LHCN-M2 (cell line): ENCODE results near the gene C15orf40. TPM values are rescaled to one million over a fixed set of nuclear protein-coding genes. Genes with fewer than 3 reads are reported as not detected.
"Not testable (repeated sequence)": the region's sequence is repeated elsewhere in the genome, so short reads cannot be mapped to it uniquely, and the experiment has no call there.

Experiments used
- DNase-seq: peaks from one replicate; pipeline ENCODE4 v3.0.0-alpha.2; 2012; ENCODE audit warnings: low read depth
- total RNA-seq: library from RNA; depleted of rRNA; stranded (reverse); fragments of >200 nt; gene quantifications from 2 replicates; pipeline ENCODE4 v1.2.3, GENCODE V29; 2014; rRNA removed

The C15orf40 gene
- total RNA-seq, 1 experiment from 2014 or later: 16.1 TPM

DNA sequence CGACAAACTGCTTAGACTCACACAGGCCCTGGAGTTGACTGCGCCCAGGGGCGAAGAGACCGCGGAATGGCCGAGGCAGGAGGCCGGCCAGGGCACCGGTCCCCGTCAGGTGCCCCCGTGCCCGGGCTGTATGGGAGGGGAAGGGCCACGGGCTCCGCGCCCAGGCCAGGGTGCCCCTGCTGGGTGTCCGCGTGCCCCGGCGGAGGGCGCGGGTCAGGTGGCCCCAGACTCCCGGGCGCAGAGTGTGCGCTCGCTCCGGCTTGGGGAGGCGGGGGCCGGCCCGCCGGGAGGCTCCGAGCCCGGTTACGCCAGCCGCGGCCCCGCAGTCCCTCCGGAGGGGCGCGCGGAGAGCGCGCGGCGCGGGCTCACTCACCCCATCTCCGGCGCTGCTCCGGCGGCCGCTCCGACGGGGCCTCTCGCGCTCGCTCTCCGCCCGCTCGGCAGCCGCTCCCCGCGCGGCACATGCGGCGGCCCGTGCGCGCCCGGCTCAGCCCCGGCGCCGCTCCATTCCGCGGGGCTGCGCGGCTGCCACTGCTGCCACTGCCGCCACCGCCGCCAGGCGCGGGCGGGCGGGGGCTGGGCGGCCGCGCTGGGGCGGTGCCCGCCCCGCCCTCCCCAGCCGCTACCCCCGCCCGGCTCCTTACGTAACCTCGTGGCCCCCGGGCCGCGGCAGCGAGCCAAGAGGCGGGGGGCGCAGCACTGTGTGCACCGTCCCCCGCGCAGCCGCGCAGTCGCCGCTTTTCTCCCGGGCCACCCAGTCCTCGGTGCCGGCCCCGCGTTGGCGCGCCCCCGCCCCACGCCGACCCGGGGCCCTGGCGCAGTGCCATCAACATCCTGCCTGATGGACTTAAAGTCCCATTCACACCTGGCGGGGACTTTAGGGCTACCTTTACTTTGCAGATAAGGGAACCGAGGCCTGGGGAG, 59.0 kb downstream of the C15orf40 start, which contains the start of gene HOMER2:
TSS of gene HOMER2 (minus strand) at position 563 of the 924 bp plus-strand sequence. CDS start at position 378, 185 bp downstream.
- DNase-seq: no peak

DNA sequence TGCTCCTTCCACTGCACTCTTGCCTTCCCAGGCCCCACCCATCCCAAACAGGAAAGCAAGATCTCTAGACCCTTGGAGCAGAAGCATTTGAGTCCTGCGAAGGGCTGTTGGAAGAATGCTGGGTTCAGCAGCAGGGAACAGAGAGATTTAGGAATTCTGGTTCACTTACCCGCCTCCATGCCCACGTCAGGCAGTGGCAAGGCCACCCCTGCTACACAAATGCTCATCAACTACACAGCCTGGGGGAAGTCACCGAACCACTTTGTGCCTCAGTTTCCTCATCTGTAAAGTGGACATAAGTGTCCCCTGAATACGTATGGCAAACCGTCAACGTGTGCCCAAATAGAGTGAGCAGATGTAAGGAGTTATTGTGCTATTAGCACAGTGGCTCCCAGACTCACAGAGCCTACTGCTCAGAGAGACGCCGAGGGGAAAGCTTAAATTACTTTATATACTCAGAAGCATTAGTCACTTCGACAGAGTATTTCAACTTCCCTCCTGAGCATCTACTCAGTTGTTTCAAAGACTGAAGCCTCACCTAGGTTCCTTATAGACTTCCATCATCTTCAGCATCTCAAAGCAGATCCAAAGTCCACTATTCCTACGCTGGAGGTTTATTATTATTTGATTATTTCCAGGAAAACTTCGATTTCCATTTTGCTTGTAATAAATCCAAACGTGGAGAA, 59.8 kb downstream of the C15orf40 start:
- DNase-seq: peak; percentile 34

DNA sequence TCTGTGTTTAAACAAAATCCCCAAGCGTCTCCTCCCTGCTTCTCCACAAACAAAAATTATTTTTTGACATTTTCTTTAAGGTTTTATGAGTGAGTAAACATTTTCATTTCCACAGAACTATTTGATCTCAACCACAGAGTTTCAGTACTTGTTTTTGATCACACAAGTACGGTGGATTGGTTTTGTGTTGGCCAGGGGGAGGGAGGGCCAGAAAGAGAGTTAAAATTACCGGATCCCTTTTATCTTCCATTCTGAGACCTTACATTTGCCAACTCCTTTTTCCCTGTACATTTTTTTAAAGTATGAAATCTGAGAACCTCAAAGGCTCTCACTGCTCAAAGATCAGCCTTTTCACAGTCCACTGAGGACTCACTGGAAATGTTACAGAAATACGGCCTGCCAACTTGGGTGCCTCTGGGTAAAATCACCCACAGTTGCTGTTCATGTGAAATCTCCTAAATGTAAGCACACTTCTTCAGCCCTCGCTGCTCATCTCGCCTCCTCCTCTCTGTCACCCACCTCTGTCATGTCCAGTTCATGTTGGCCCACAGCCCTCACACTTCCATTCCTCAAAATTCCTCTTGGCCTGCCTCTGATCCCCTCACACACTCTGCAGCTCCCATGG, 60.6 kb downstream of the C15orf40 start:
- no peak for DNase-seq

DNA sequence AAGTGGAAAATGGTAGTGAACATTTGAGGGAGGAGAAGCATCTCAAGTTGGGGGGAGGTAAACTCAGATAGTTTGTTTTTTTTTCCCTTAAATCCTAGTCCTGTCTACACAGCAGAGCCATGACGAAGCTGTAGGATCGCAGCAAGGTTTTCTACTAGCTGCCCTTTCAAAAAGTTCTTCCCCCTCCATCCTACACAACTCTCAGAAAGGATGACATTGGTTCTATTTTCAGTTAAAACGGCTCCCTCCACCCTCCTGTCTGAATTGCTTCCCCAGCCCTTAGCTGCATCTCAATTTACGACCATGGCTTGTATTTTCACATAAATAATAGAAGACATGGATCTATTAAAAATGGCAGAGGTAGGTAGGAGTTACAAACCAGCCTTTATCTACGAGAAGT, 61.1 kb downstream of the C15orf40 start:
- no peak for DNase-seq

DNA sequence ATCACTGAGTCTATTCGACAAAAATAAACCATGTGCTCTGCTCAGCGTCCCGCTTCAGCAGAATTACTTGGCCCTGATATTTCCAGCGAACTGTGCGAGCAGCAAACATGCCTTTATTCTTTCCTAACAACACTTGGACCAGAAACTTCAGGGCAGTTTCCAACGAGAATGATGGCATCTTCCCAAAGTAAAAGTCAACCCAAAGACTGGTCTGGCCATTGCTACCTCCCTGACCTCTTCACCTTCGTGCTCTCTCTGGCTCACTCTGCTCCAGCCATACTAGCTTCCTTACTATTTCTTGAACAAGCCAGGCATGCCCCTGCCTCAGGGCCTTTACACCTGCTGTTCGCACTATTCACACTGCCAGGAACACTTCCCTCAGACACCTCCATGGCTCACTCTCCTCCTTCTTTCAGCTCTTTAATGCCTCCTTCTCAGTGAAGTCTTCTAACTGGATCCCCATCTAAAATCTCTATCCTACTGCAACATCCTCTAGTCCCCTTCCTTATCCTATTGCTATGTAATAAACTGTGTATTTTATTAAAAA, 65.2 kb downstream of the C15orf40 start:
- DNase-seq: no peak

DNA sequence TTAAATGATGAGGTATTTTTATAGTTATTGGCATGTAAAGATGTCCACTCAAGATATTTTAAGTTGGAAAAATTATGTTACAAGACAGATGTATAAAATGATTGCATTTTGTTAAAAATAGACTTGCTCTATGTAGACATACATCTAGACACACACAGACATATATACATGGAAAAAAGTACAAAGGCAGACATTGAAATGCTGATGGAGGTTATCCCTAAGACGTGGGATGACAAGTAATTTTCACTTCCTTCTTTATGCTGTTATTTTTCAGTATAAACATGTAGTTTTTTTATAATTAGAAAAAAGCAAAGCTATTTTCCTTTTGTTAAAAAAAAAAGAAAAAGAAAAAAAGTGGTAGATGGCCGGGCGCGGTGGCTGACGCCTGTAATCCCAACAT, 66.1 kb downstream of the C15orf40 start:
- DNase-seq: no peak

DNA sequence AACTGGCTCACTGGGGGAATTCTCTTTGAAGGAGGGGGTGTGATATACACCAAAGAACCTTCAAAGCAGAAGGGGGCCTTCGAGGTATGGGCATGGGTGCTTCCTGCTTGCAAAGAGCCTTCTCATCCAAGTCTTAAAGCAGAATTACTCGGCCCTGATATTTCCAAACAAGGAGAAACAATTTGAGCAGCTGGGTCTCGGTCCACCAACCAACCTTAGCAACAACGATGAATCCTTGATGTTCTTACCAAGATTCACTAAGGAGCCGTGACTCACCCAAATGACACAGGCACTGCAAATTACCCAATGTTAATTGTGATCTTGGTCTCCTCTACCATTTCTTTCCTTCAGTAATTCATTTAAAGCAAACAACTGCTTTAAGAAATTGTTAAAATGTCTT, 66.6 kb downstream of the C15orf40 start:
- DNase-seq: peak; percentile 91

DNA sequence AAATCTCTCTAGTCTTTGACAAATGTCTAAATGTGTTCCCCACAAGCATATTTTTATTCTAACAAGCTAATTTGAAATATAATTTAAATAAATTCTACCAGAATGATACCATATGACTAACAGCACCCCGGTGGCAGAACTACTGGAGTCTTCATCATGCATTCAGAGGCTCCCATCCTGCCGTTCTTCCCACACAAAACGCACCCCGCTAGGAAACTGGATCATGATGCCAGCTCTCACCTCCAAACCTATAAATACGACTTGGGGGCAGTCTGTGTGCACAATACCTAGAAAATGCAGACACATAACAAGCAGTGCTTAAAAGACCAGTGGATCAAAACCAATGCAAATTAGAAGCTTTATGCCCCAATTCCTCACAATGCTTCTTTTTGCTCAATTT, 67.4 kb downstream of the C15orf40 start:
- DNase-seq: no peak

DNA sequence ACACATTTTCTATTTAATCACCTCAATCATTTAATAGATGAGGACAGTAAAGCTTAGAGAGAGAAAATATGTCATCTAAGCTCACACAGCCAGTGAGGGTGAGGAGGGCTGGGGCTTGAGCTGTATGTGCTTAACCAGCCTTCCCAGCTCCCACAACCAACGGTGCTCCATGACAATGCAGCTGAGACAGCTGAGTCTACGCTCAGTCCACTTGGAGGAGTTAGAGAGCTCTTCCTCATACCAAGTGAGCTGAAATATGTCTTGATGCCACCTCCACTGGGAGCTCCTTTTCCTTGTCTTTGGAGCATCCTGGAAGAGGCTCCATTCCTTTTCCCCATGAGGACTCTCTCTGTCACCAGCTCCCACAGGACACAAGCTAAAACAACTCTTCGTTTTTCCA, 68.3 kb downstream of the C15orf40 start:
- peak; percentile 47 for DNase-seq

DNA sequence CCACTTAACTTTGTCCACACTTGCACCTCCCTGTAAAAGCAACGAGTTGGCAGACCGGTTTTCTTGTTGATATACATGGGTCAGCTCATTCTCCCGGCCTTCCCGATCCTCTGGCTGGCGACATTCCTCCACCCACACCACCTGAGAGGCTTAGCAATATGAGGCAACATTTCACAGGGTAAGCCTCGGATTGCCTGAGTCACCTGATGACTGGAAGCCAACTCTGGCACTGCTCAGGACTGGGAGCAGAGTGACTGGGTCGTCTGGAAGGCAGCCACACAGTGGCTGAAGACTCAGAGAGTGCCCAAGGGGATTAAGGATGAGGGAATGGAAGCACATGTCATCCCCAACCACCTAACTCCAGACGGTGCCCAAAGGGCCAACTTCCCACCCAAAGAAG, 68.7 kb downstream of the C15orf40 start:
- DNase-seq: peak; percentile 82

DNA sequence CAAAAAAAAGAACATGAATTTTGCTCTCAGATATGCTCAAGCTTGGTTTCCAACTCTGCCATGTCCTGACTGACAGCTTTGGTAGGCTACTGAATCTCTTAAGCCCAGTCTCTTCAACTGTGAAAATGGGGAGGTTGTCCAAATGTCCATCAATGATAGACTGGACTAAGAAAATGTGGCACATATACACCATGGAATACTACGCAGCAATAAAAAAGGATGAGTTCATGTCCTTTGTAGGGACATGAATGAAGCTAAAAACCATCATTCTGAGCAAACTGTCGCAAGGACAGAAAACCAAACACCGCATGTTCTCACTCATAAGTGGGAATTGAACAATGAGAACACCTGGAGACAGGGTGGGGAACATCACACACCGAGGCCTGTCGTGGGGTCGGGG, 71.8 kb downstream of the C15orf40 start:
- not testable (repeated sequence) for DNase-seq

Other genes starting within 250 kb of the C15orf40 start
- not detected in 2 replicates for gene FSD2, start 205.6 kb downstream of the C15orf40 start, total RNA-seq
- 4.2 and 5.3 TPM in 2 replicates for gene WHAMM, start 202.0 kb downstream of the C15orf40 start, total RNA-seq
- gene HOMER2, start 58.9 kb downstream of the C15orf40 start, total RNA-seq: 23.7 and 30.7 TPM in 2 replicates
- 22.3 and 28.6 TPM in 2 replicates for gene RAMAC, start 25.4 kb downstream of the C15orf40 start, total RNA-seq
- 139 and 154 TPM in 2 replicates for gene BTBD1, start 55.6 kb upstream of the C15orf40 start, total RNA-seq
- not detected in 2 replicates for gene TM6SF1, start 96.0 kb upstream of the C15orf40 start, total RNA-seq
- 53.1 and 55.3 TPM in 2 replicates for gene HDGFL3, start 196.2 kb upstream of the C15orf40 start, total RNA-seq